ENCODE data around the gene LINS1.

GRCh38 chr15:100571592-100572167 lies 30.3 kb downstream of the LINS1 start:
- no peak for TF ChIP-seq POLR2AphosphoS5 (IDR thresholded peaks at IDR 0.05; ENCODE audit: low read depth, low read length)
- TF ChIP-seq SIN3A (IDR thresholded peaks at IDR 0.05; ENCODE audit: borderline replicate concordance, insufficient read depth, low read length), result no peak
- TF ChIP-seq TAF1 (IDR thresholded peaks at IDR 0.05; ENCODE audit: borderline replicate concordance, insufficient read depth, low read length), result no peak

All from PFSK-1 (cell line).